ENCODE data around the gene PRC1. TPM values are rescaled to one million over a fixed set of nuclear protein-coding genes. Genes with fewer than 3 reads are reported as not detected.

Gene PRC1
- total and polyA plus RNA-seq, 2 of the 13 experiments (the other 11 are each of a cell fraction or from before 2014, with no cell fraction given) = 137 to 162 TPM

GRCh38 chr15:90918034-90918788 lies 76.1 kb downstream of the PRC1 start:
- no peak for FAIRE-seq
- no peak overlapping the region for H2AFZ ChIP-seq (ENCODE audit: low read length)
- no peak overlapping the region for H3K9ac ChIP-seq (ENCODE audit: insufficient read depth, low read depth, low read length)
- WGBS (ENCODE audit: low lambda C conversion rate) = 97% methylated on average over 19 of the region's 23 CpGs
- H3K79me2 ChIP-seq (ENCODE audit: insufficient read depth, low read length) = no peaks in the 10 kb centered on the region
- peaks cover 30 to 68% of the 10 kb centered on the region in 2 experiments; a peak in 4 of 5 replicates for H3K36me3 ChIP-seq (replicated peaks in 1 of 2; ENCODE audit: control insufficient read depth in 1 of 2, insufficient read depth in 2 of 2, low read length in 2 of 2)
- no peak for DNase-seq (ENCODE audit: low spot score)
- no peaks in the 10 kb centered on the region for H3K27me3 ChIP-seq (ENCODE audit: control insufficient read depth in 1 of 2, insufficient read depth in 2 of 2, low read length in 2 of 2)
- in situ Hi-C loops (cut with HindIII; ENCODE audit: extremely low pct_ligation_motif_present, low pct_unique_long_range_greater_than_20kb) = no loop called here
- peaks cover 13% of the 10 kb centered on the region for H3K4me1 ChIP-seq (ENCODE audit: insufficient read depth, low read length)
- ATAC-seq = no peak
- H3K27ac ChIP-seq (ENCODE audit: extremely low read length, insufficient read depth, low read length) = no peak overlapping the region
- POLR2A ChIA-PET = no interaction called here
- H4K20me1 ChIP-seq (ENCODE audit: insufficient read depth, low read length) = no peaks in the 10 kb centered on the region
- CTCF ChIA-PET (ENCODE audit: low intra/inter-chr PET ratio, low total read pairs) = no interaction called here
- no peak overlapping the region for H3K4me3 ChIP-seq (replicated peaks in 1 of 3; ENCODE audit: insufficient read depth in 1 of 3, low read depth in 2 of 3, low read length in 3 of 3)
- no TSS peak for BruUV-seq (replicated peaks)
- TF ChIP-seq ZNF557 (CRISPR knock-in tag; IDR thresholded peaks at IDR 0.05) (no peak), DBP (CRISPR knock-in tag; IDR thresholded peaks at IDR 0.05; ENCODE audit: not compliant biosample characterization) (no peak), RARA (CRISPR knock-in tag; IDR thresholded peaks at IDR 0.05) (no peak)
- TF ChIP-seq, protein P1, sequence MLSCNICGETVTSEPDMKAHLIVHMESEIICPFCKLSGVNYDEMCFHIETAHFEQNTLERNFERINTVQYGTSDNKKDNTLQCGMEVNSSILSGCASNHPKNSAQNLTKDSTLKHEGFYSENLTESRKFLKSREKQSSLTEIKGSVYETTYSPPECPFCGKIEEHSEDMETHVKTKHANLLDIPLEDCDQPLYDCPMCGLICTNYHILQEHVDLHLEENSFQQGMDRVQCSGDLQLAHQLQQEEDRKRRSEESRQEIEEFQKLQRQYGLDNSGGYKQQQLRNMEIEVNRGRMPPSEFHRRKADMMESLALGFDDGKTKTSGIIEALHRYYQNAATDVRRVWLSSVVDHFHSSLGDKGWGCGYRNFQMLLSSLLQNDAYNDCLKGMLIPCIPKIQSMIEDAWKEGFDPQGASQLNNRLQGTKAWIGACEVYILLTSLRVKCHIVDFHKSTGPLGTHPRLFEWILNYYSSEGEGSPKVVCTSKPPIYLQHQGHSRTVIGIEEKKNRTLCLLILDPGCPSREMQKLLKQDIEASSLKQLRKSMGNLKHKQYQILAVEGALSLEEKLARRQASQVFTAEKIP (CRISPR knock-in tag; IDR thresholded peaks at IDR 0.05; ENCODE audit: borderline replicate concordance) = no peak
- intact Hi-C loops (cut with micrococcal nuclease; ENCODE audit: unreplicated experiment) = no loop called here
- no peak overlapping the region for H3K4me2 ChIP-seq (ENCODE audit: low read depth, low read length)
- H3K9me3 ChIP-seq (ENCODE audit: low read length) = no peaks in the 10 kb centered on the region

- no peak for ATAC-seq
- H3K36me3 ChIP-seq (replicated peaks in 1 of 2; ENCODE audit: control insufficient read depth in 1 of 2, insufficient read depth in 2 of 2, low read length in 2 of 2) = peaks cover 32 to 74% of the 10 kb centered on the region in 2 experiments; a peak in 4 of 5 replicates
- H2AFZ ChIP-seq (ENCODE audit: low read length) = no peak overlapping the region
- FAIRE-seq = no peak
- no TSS peak for BruUV-seq (replicated peaks)
- WGBS (ENCODE audit: low lambda C conversion rate) = 99% methylated on average over 6 of the region's 12 CpGs
- intact Hi-C loops (cut with micrococcal nuclease; ENCODE audit: unreplicated experiment) (no loop called here), in situ Hi-C loops (cut with HindIII; ENCODE audit: extremely low pct_ligation_motif_present, low pct_unique_long_range_greater_than_20kb) (no loop called here)
- no peak overlapping the region for H3K4me2 ChIP-seq (ENCODE audit: low read depth, low read length)
- no peaks in the 10 kb centered on the region for H3K79me2 ChIP-seq (ENCODE audit: insufficient read depth, low read length)
- peaks cover 7% of the 10 kb centered on the region for H3K4me1 ChIP-seq (ENCODE audit: insufficient read depth, low read length)
- POLR2A ChIA-PET = no interaction called here
- H3K9ac ChIP-seq (ENCODE audit: insufficient read depth, low read depth, low read length) = no peak overlapping the region
- CTCF ChIA-PET (ENCODE audit: low intra/inter-chr PET ratio, low total read pairs) = no interaction called here
- no peak overlapping the region for H3K27ac ChIP-seq (ENCODE audit: extremely low read length, insufficient read depth, low read length)
- no peak overlapping the region for H3K4me3 ChIP-seq (replicated peaks in 1 of 3; ENCODE audit: insufficient read depth in 1 of 3, low read depth in 2 of 3, low read length in 3 of 3)
- no peaks in the 10 kb centered on the region for H3K27me3 ChIP-seq (ENCODE audit: control insufficient read depth in 1 of 2, insufficient read depth in 2 of 2, low read length in 2 of 2)
- no peak for DNase-seq (ENCODE audit: low spot score)
- no peaks in the 10 kb centered on the region for H3K9me3 ChIP-seq (ENCODE audit: low read length)
- no peaks in the 10 kb centered on the region for H4K20me1 ChIP-seq (ENCODE audit: insufficient read depth, low read length)
- no peak for TF ChIP-seq ZNF772 (CRISPR knock-in tag; IDR thresholded peaks at IDR 0.05)
- no peak for TF ChIP-seq PITX1 (CRISPR knock-in tag; IDR thresholded peaks at IDR 0.05)
- TF ChIP-seq ZNF382 (CRISPR knock-in tag; IDR thresholded peaks at IDR 0.05; ENCODE audit: borderline replicate concordance) = no peak
- TF ChIP-seq SATB2 (CRISPR knock-in tag; IDR thresholded peaks at IDR 0.05) = no peak
- no peak for TF ChIP-seq ZNF788 (CRISPR knock-in tag; IDR thresholded peaks at IDR 0.05; ENCODE audit: borderline replicate concordance)
- TF ChIP-seq, protein P2, sequence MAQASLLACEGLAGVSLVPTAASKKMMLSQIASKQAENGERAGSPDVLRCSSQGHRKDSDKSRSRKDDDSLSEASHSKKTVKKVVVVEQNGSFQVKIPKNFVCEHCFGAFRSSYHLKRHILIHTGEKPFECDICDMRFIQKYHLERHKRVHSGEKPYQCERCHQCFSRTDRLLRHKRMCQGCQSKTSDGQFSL (CRISPR knock-in tag; IDR thresholded peaks at IDR 0.05) = no peak
- TF ChIP-seq E2F5 (CRISPR knock-in tag; conservative IDR thresholded peaks at IDR 0.05) = no peak
Measured at GRCh38 chr15:90917569-90917968, 76.8 kb downstream of the PRC1 start.

Data from HepG2 (cell line).